ENCODE measurements around the gene EOMES.

The EOMES gene

GRCh38 chr3:27723001-27723445 lies 900 bp upstream of the EOMES start:
- in situ Hi-C loops (cut with MboI; ENCODE audit: low sequenced_read_pairs), result loop anchor here (25.0 kb wide), 1 partner anchor 614 kb away; the partner anchor contains the start of genes AZI2 and ZCWPW2

GRCh38 chr3:27720899-27721716 lies 1.0 kb downstream of the EOMES start:
- in situ Hi-C loops (cut with MboI; ENCODE audit: low sequenced_read_pairs), result loop anchor here (25.0 kb wide), 1 partner anchor 616 kb away; the partner anchor contains the start of genes AZI2 and ZCWPW2

DNA sequence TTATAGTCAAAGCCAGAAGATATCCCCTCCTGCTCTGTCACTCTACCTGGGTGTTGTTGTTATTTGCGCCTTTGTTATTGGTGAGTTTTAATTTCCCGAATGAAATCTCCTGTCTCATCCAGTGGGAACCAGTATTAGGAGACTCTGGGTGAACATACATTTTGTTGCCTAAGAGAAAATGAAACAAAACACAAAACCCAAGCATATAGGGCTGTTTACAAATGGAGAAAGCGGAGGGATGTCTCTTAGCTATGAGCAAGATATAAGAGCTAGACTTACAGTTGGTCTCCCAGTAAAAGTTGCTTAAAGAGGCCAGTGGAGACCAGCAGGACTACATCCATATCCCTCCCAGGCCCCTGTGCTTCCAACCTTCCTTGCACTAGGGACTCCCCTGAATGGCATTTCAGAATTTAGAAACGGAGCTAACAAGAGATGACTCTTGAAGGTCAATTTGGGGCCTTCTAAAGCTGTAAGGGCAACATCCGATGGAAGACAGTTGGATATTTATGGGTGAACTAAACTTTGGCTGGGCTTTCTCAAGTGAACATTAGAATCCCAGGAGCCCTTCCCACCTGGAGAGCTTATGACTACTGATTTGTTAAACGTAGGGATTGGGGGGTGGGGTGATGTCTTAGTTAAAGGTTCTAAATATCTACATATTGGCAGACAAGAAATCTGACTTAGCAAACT lies 2.7 kb downstream of the EOMES start:
- in situ Hi-C loops (cut with MboI; ENCODE audit: low sequenced_read_pairs), result loop anchor here (25.0 kb wide), 1 partner anchor 618 kb away; the partner anchor contains the start of genes AZI2 and ZCWPW2

GRCh38 chr3:27718459-27718858 lies 3.7 kb downstream of the EOMES start:
- in situ Hi-C loops (cut with MboI; ENCODE audit: low sequenced_read_pairs), result loop anchor here (25.0 kb wide), 1 partner anchor 619 kb away; the partner anchor contains the start of genes AZI2 and ZCWPW2

- in situ Hi-C loops (cut with MboI; ENCODE audit: low sequenced_read_pairs), result loop anchor here (25.0 kb wide), 1 partner anchor 620 kb away; the partner anchor contains the start of genes AZI2 and ZCWPW2
Measured at GRCh38 chr3:27717200-27717852, 4.8 kb downstream of the EOMES start.

GRCh38 chr3:27716309-27716708 lies 5.8 kb downstream of the EOMES start:
- in situ Hi-C loops (cut with MboI; ENCODE audit: low sequenced_read_pairs), result loop anchor here (25.0 kb wide), 1 partner anchor 621 kb away; the partner anchor contains the start of genes AZI2 and ZCWPW2

DNA sequence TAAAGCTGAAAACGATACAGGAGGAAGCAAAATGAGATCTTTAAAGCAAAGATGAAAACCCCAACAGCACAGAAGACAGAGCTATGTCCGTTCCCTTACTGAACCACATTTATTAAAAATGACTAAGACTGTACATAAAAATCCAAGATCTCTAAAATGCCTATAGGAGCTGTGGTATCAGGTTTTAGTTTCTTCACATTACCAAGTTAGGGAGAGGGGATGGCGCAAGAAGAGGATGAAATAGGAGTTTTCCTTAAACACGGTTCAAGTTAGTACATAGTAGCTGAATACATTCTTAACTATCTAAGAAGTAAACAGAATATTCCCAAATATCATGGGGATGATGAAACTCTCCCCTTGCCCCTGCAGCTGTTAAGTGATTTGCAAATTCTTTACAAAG lies 6.3 kb downstream of the EOMES start:
- in situ Hi-C loops (cut with MboI; ENCODE audit: low sequenced_read_pairs), result loop anchor here (25.0 kb wide), 1 partner anchor 621 kb away; the partner anchor contains the start of genes AZI2 and ZCWPW2

DNA sequence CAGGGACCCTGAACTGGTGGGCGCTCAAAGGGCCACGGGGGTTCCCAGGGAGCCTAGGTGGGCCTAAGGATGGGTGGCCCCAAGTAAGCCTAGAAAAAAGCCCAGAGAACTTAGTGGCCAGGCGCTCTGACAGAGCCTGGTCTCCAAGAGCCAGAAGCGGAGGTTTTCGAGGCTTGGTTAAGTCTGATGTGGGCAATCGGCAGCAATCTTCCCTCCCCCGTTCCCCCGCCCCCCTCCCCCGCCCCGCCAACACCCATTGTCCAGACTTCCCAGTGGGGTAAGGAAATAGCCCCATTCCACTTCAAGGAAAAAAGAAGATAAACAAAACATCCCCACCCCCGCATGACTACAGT lies 6.7 kb downstream of the EOMES start:
- in situ Hi-C loops (cut with MboI; ENCODE audit: low sequenced_read_pairs), result loop anchor here (25.0 kb wide), 1 partner anchor 622 kb away; the partner anchor contains the start of genes AZI2 and ZCWPW2

DNA sequence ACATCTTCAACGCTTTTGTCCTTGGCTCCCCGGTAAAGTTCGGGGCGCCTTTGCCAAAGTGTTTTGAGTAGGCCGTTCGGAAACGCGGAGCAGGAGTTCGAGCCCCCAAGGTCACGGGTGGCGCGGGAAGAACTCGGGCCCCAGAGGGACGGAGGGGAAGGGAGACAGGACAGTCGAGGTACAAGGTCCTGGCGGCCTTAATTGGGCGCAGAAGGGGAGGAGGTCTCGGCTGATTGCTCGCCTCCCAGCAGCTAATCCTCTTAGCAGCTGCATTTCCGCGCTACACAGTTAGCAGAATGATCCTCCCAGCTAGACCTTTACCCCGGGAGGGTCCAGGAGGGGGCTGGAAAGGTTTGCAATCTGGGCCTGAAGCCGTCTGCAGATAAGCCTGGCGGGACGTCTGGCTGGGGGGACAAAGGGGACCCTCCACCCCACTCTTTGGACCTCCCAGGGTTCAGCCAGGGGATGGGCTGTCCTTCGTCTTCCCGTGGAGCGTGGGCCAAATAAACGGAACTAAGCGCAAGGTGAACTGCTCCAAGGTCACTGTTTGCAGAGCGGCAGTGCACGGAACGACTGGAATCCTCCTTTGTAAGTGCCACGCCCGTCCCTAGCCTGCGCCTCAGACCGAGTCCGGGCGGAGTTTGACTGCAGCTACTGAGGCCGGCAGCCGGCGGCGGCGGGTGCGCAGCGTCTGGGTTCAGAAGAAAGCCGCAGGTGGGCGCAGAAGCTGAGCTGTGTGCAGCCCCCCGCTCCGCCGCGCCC lies 7.2 kb downstream of the EOMES start:
- in situ Hi-C loops (cut with MboI; ENCODE audit: low sequenced_read_pairs), result loop anchor here (25.0 kb wide), 1 partner anchor 622 kb away; the partner anchor contains the start of genes AZI2 and ZCWPW2

DNA sequence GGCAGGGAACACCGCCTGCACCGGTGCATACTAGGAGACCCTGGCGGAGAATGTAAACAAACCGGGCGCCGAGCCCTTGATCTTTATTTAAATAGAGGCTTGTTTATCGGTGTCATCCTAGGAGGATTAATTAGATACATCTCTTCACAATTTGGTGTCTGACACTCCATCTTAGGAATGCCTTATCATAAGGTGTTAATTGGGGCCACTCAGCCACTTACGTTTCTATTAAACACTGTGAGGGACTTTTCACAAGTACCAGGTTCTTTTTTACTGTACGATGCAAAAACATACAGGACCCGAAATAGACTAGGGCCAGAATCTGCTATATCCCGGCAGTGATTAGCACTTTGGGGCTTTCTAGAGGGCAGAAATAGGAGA lies 8.0 kb downstream of the EOMES start:
- in situ Hi-C loops (cut with MboI; ENCODE audit: low sequenced_read_pairs), result loop anchor here (25.0 kb wide), 1 partner anchor 623 kb away; the partner anchor contains the start of genes AZI2 and ZCWPW2

- in situ Hi-C loops (cut with MboI; ENCODE audit: low sequenced_read_pairs), result loop anchor here (25.0 kb wide), 1 partner anchor 624 kb away; the partner anchor contains the start of genes AZI2 and ZCWPW2
Measured at GRCh38 chr3:27713435-27714145, 8.5 kb downstream of the EOMES start.

DNA sequence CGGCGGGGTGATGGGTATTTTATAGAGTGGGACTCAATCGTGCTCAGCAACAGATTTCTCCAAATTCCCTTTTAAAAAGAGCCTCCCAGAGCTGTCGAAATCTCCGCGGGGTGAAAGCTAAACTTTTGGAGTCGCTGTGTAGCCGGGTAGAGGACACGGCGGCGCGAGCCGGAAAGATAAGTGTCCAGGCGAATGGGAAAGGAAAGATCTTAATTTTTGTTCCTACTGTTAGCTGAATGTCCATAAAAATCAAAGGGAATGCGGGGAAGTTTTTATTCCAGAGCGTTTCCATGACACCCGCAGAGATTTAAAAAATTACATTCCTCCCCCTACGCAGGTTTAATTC lies 9.1 kb downstream of the EOMES start:
- in situ Hi-C loops (cut with MboI; ENCODE audit: low sequenced_read_pairs), result loop anchor here (25.0 kb wide), 1 partner anchor 624 kb away; the partner anchor contains the start of genes AZI2 and ZCWPW2

- in situ Hi-C loops (cut with MboI; ENCODE audit: low sequenced_read_pairs), result loop anchor here (25.0 kb wide), 1 partner anchor 625 kb away; the partner anchor contains the start of genes AZI2 and ZCWPW2
Measured at GRCh38 chr3:27712136-27713077, 9.7 kb downstream of the EOMES start.

DNA sequence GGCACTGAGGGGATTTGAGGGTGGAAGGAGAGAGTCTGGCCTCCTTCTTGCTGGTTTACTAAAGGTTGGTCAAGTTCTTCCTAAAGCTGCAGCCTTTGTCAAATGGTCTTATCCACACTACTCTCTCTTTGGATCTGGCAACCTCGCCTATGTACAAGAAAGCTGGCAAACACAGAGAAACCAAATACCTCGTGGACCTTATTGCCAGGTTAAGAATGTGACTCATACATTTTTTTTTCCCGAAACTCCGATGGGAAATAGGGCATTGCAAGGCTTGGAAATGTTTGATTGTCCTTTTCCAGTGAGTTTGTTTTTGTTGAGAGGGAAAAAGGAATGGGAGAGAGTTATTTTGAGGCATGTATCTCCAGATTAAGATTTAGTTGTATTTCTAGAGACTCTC lies 13.9 kb downstream of the EOMES start:
- in situ Hi-C loops (cut with MboI; ENCODE audit: low sequenced_read_pairs), result loop anchor here (25.0 kb wide), 1 partner anchor 629 kb away; the partner anchor contains the start of genes AZI2 and ZCWPW2

- in situ Hi-C loops (cut with MboI; ENCODE audit: low sequenced_read_pairs), result no loop called here
Measured at GRCh38 chr3:27699067-27699466, 23.1 kb downstream of the EOMES start.

GRCh38 chr3:27696906-27697305 lies 25.2 kb downstream of the EOMES start:
- in situ Hi-C loops (cut with MboI; ENCODE audit: low sequenced_read_pairs), result no loop called here

DNA sequence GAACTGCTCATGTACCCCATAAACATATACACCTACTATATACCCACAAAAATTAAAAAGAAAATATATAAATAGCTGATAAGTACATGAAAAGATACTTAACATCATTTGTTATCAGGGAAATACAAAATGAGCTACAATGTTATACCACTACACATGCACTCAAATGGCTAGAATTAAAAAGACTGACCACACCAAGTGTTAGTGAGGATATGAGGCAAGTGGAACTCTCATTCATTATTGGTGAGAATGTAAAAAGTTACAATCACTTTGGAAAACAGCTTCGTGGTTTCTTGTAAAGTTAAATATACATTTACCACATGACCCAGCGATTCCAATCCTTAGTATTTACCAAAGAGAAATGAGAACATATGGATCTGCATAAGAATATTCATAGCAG lies 26.5 kb downstream of the EOMES start:
- in situ Hi-C loops (cut with MboI; ENCODE audit: low sequenced_read_pairs), result no loop called here

- in situ Hi-C loops (cut with MboI; ENCODE audit: low sequenced_read_pairs), result no loop called here
Measured at GRCh38 chr3:27688053-27688452, 34.1 kb downstream of the EOMES start.

Measured in HL-60/S4 treated with phorbol 12-myristate 13-acetate at 8.2 ng/mL for 4 days and 3 days (cell line).